Sigmoid colon (tissue), 7 donors: ENCODE measurements around the gene TARM1. TPM values are rescaled to one million over a fixed set of nuclear protein-coding genes. Genes with fewer than 3 reads are reported as not detected.
A peak's percentile ranks its signal among the peaks of the same experiment; 100 is the strongest.
"Not testable (repeated sequence)": the region's sequence is repeated elsewhere in the genome, so short reads cannot be mapped to it uniquely, and the experiment has no call there.

Experiments
- DNase-seq: peaks from one replicate; pipeline ENCODE4 v3.0.0-alpha.2; 2019
- H3K27ac ChIP-seq, 4 donors: fragments of 200-600 bp; sonication (generic); one replicate each; pipeline ENCODE4 v1.5.1; 2016 to 2019; ENCODE audit warnings: mild to moderate bottlenecking in 1 of 4
- H3K27me3 ChIP-seq, 3 donors: fragments of 200-600 bp; sonication (generic); one replicate each; pipeline ENCODE4 v1.5.1; 2019; ENCODE audit warnings: mild to moderate bottlenecking in 1 of 3
- H3K36me3 ChIP-seq, 4 donors: fragments of 200-600 bp; sonication (generic); one replicate each; pipeline ENCODE4 v1.5.1; 2016 to 2019
- H3K4me1 ChIP-seq, 4 donors: fragments of 200-600 bp; sonication (generic); one replicate each; pipeline ENCODE4 v1.5.1; 2017 to 2019
- H3K4me3 ChIP-seq, 4 donors: fragments of 200-600 bp; sonication (generic); one replicate each; pipeline ENCODE4 v1.5.1; 2017 to 2019; ENCODE audit warnings: mild to moderate bottlenecking in 2 of 4, moderate library complexity in 1 of 4
- H3K9me3 ChIP-seq, 4 donors: fragments of 200-600 bp in 3 of 4; sonication (generic) in 3 of 4; one replicate each; pipeline versions ENCODE4 v1.5.1 to v1.6.1; 2013 to 2019
- CTCF ChIP-seq, 4 experiments: fragments of 450-650 bp in 3 of 4; fragments of 200-600 bp in 1 of 4; IDR thresholded peaks; one replicate each; pipeline ENCODE4 v1.5.1; 2016 to 2019; ENCODE audit warnings: antibody characterized with exemption in 4 of 4, mild to moderate bottlenecking in 3 of 4, moderate library complexity in 2 of 4
- EP300 ChIP-seq, 4 donors: sonication (generic); formaldehyde crosslinking; IDR thresholded peaks; one replicate each; pipeline ENCODE4 v1.6.1; 2017; ENCODE audit warnings: antibody characterized with exemption in 4 of 4
- POLR2A ChIP-seq, 2 donors: fragments of 450-650 bp; IDR thresholded peaks; one replicate each; pipeline ENCODE4 v1.6.1; 2016; ENCODE audit warnings: antibody characterized with exemption in 2 of 2, mild to moderate bottlenecking in 2 of 2, moderate library complexity in 2 of 2
- POLR2AphosphoS5 ChIP-seq, 4 donors: sonication (generic); formaldehyde crosslinking; IDR thresholded peaks; one replicate each; pipeline ENCODE4 v1.6.1; 2017; ENCODE audit warnings: antibody characterized with exemption in 4 of 4
- WGBS, 2 donors: extraction: QIAGEN DNeasy Blood & Tissue Kit; methylation state at CpG; one replicate each; pipeline ENCODE4 v1.1.7; 2013; 5-methylcytosine and 5-hydroxymethylcytosine counted together
- intact Hi-C: fragments of 100-400 bp; cut with DNase I; formaldehyde crosslinking; loops from one replicate; pipeline ENCODE4 v1.15.1; 2023
- polyA plus RNA-seq, 3 donors: library from polyadenylated mRNA; stranded (reverse); fragments of 200-250 nt; gene quantifications; one replicate each; pipeline ENCODE4 v1.2.3, GENCODE V29; 2013
- total RNA-seq, 4 donors: library from RNA; depleted of rRNA; stranded (reverse); fragments of >200 nt; gene quantifications; one replicate each; pipeline ENCODE4 v1.1.0, GENCODE V29; 2016
- donor health status: healthy with polysubstance abuse.
- donor health status: Bipolar disorder and iron deficiency.
- donor health status: healthy.

Gene TARM1
- total and polyA plus RNA-seq, 7 donors, result not detected

GRCh38 chr19:54105796-54106195, 24.6 kb upstream of the TARM1 start:
- peak; percentile 39 for DNase-seq
- H3K4me1 ChIP-seq, result peaks cover 0 to 18% (median 16%) of the 10 kb centered on the region in 4 donors
- no peaks in the 10 kb centered on the region for H3K9me3 ChIP-seq
- TF ChIP-seq POLR2A (IDR thresholded peaks at IDR 0.05) (no peak), CTCF (IDR thresholded peaks at IDR 0.05) (no peak), EP300 (IDR thresholded peaks at IDR 0.05) (no peak), POLR2AphosphoS5 (IDR thresholded peaks at IDR 0.05) (no peak)
- no peaks in the 10 kb centered on the region for H3K27me3 ChIP-seq
- no peak overlapping the region for H3K27ac ChIP-seq
- intact Hi-C loops, result no loop called here
- H3K36me3 ChIP-seq, result peaks cover 8 to 56% (median 39%) of the 10 kb centered on the region in 4 donors
- WGBS, 2 donors, result 90 to 92% methylated on average over 10 of the region's 10 CpGs
- H3K4me3 ChIP-seq, result no peak overlapping the region

- 90% methylated on average over 11 of the region's 11 CpGs for WGBS, 2 donors
- H3K27ac ChIP-seq, result no peak overlapping the region
- no peaks in the 10 kb centered on the region for H3K27me3 ChIP-seq
- DNase-seq, result peak; percentile 43
- peaks cover 0 to 18% (median 16%) of the 10 kb centered on the region in 4 donors for H3K4me1 ChIP-seq
- peaks cover 8 to 49% (median 34%) of the 10 kb centered on the region in 4 donors for H3K36me3 ChIP-seq
- TF ChIP-seq POLR2A (IDR thresholded peaks at IDR 0.05) (no peak), EP300 (IDR thresholded peaks at IDR 0.05) (no peak), POLR2AphosphoS5 (IDR thresholded peaks at IDR 0.05) (no peak), CTCF (IDR thresholded peaks at IDR 0.05) (no peak)
- intact Hi-C loops, result loop anchor here (5.0 kb wide), 2 partner anchors 128 to 263 kb away; no protein-coding TSS in a partner anchor
- no peaks in the 10 kb centered on the region for H3K9me3 ChIP-seq
- H3K4me3 ChIP-seq, result no peak overlapping the region
Measured at GRCh38 chr19:54104998-54105715, 24.0 kb upstream of the TARM1 start.

- TF ChIP-seq POLR2A (IDR thresholded peaks at IDR 0.05) (peak; percentile 45 to 73), CTCF (IDR thresholded peaks at IDR 0.05) (no peak), EP300 (IDR thresholded peaks at IDR 0.05) (no peak), POLR2AphosphoS5 (IDR thresholded peaks at IDR 0.05) (peak; percentile 82 to 94 (median 90))
- Histone ChIP-seq H3K4me1 (peaks cover 0 to 18% (median 16%) of the 10 kb centered on the region in 4 donors), H3K9me3 (no peaks in the 10 kb centered on the region), H3K36me3 (peaks cover 2 to 24% (median 11%) of the 10 kb centered on the region in 4 donors), H3K4me3 (peak within 1 kb of the TSS; percentile 79 to 97 (median 94)), H3K27ac (peak within 1 kb of the TSS; percentile 79 to 86 (median 84)), H3K27me3 (no peaks in the 10 kb centered on the region)
- peak; percentile 99 for DNase-seq
- WGBS, 2 donors, result 3% methylated on average over 54 of the region's 54 CpGs
- intact Hi-C loops, result loop anchor here (1.0 to 5.0 kb wide), 3 partner anchors 13 to 260 kb away; partner anchors contain the start of genes PRPF31 and TFPT
Measured at GRCh38 chr19:54102421-54103169, 21.4 kb upstream of the TARM1 start, which contains the start of gene NDUFA3. Gene NDUFA3 (plus strand): TSS chr19:54102855. CDS start chr19:54102879, 24 bp downstream.

GRCh38 chr19:54100561-54100960, 19.4 kb upstream of the TARM1 start, which contains the start of gene OSCAR:
Gene OSCAR (minus strand): TSS chr19:54100803. CDS start chr19:54100792, 11 bp downstream.
- WGBS, 2 donors, result 52 to 72% methylated on average over 5 of the region's 5 CpGs
- Histone ChIP-seq H3K9me3 (no peaks in the 10 kb centered on the region), H3K36me3 (peaks cover 0 to 3% (median 0%) of the 10 kb centered on the region in 4 donors), H3K4me1 (peaks cover 0 to 25% (median 23%) of the 10 kb centered on the region in 4 donors), H3K4me3 (no peak within 1 kb of the TSS), H3K27ac (no peak within 1 kb of the TSS), H3K27me3 (peaks cover 0 to 5% (median 3%) of the 10 kb centered on the region in 3 donors)
- TF ChIP-seq POLR2A (IDR thresholded peaks at IDR 0.05), result no peak
- TF ChIP-seq CTCF (IDR thresholded peaks at IDR 0.05), result no peak
- TF ChIP-seq POLR2AphosphoS5 (IDR thresholded peaks at IDR 0.05), result no peak
- no peak for TF ChIP-seq EP300 (IDR thresholded peaks at IDR 0.05)
- intact Hi-C loops, result loop anchor here (5.0 kb wide), 2 partner anchors 123 to 258 kb away; no protein-coding TSS in a partner anchor
- DNase-seq, result no peak

GRCh38 chr19:54099903-54100255, 18.7 kb upstream of the TARM1 start:
- not testable (repeated sequence) for H3K36me3 ChIP-seq, DNase-seq, H3K4me3 ChIP-seq, H3K27ac ChIP-seq, H3K9me3 ChIP-seq
- Histone ChIP-seq H3K27me3 (peaks cover 0 to 11% (median 8%) of the 10 kb centered on the region in 3 donors), H3K4me1 (peaks cover 0 to 30% (median 26%) of the 10 kb centered on the region in 4 donors)
- 82 to 85% methylated on average over 9 of the region's 9 CpGs for WGBS, 2 donors
- intact Hi-C loops, result loop anchor here (5.0 kb wide), 2 partner anchors 123 to 258 kb away; no protein-coding TSS in a partner anchor
